GM12873 (cell line): ENCODE measurements around the gene ASGR1.

Experiments used
- CTCF ChIP-seq: IDR thresholded peaks from 2 replicates; pipeline ENCODE4 v1.5.1; 2012; ENCODE audit warnings: low read depth, mild to moderate bottlenecking, moderate library complexity, low read length, control low read depth; ENCODE audit not compliant: insufficient read depth; ENCODE audit errors: missing control alignments

Gene ASGR1, protein sequence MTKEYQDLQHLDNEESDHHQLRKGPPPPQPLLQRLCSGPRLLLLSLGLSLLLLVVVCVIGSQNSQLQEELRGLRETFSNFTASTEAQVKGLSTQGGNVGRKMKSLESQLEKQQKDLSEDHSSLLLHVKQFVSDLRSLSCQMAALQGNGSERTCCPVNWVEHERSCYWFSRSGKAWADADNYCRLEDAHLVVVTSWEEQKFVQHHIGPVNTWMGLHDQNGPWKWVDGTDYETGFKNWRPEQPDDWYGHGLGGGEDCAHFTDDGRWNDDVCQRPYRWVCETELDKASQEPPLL

GRCh38 chr17:7179317-7180254 lies at the start of gene ASGR1:
Gene ASGR1 (minus strand): TSS chr17:7179370. CDS start chr17:7178563, 807 bp downstream.
- no peak for TF ChIP-seq CTCF

GRCh38 chr17:7228920-7229319 lies 49.8 kb upstream of the ASGR1 start:
- TF ChIP-seq CTCF: no peak

GRCh38 chr17:7226721-7227710 lies 47.8 kb upstream of the ASGR1 start:
- TF ChIP-seq CTCF: no peak

- no peak for TF ChIP-seq CTCF
Observed at GRCh38 chr17:7225711-7226331, 46.7 kb upstream of the ASGR1 start.

DNA sequence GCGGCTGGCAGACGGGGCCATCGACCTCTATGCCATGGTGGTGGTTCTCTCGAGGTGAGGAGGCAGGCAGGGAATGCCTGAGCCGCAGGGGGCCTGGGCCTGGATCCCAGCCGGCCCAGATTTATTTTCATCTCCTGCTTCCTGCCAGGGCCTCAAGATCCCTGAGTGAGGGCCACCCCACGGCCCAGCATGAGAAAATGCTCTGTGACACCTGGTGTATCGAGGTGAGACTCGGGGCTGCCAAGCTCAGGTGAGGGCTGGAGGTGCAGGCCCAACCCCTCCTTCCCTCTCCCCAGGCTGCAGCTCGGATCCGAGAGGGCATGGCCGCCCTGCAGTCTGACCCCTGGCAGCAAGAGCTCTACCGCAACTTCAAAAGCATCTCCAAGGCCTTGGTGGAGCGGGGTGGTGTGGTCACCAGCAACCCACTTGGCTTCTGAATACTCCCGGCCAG lies 45.5 kb upstream of the ASGR1 start:
- no peak for TF ChIP-seq CTCF

DNA sequence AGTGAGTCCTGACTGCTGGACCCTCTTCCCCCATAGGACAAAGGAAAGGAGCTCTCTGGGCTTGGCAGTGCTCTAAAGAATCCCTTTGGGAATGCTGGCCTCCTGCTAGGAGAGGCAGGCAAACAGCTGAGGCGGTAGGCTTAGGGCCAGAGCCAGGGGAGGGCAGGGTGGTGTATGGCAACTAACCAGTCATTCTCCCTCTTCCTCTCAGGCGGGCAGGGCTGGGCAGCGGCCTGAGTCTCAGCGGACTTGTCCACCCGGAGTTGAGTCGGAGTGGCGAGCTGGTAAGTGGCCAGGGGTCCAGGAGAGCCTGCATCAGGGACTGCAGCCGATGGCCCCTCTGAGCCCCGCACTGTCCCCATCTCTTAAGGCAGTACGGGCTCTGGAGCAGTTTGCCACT lies 44.9 kb upstream of the ASGR1 start:
- no peak for TF ChIP-seq CTCF
